IMR-90 (cell line): Measurements from ENCODE around the gene CLTCL1.

Experiments used
- CTCF ChIP-seq: conservative IDR thresholded peaks from 2 replicates; pipeline ENCODE4 v1.5.1; 2012; ENCODE audit warnings: mild to moderate bottlenecking, low read depth, low read length, improper control_type of control experiment
- FOS ChIP-seq: fragments of 150-350 bp; IDR thresholded peaks from 2 replicates; pipeline ENCODE4 v1.6.1; 2016; ENCODE audit warnings: low read depth, low read length
- MXI1 ChIP-seq: IDR thresholded peaks from 2 replicates; pipeline ENCODE4 v1.6.1; 2012; ENCODE audit warnings: low read depth, mild to moderate bottlenecking, low read length, moderate library complexity, borderline replicate concordance
- POLR2A ChIP-seq: IDR thresholded peaks from 2 replicates; pipeline ENCODE4 v1.6.1; 2012; ENCODE audit warnings: mild to moderate bottlenecking, low read depth, low read length
- SMC3 ChIP-seq: fragments of 150-350 bp; IDR thresholded peaks from 2 replicates; pipeline ENCODE4 v1.6.1; 2016; ENCODE audit warnings: low read depth, mild to moderate bottlenecking, antibody characterized with exemption, low read length, moderate library complexity
- USF2 ChIP-seq: fragments of 150-350 bp; IDR thresholded peaks from 2 replicates; pipeline ENCODE4 v1.6.1; 2017; ENCODE audit warnings: mild to moderate bottlenecking, antibody characterized with exemption, low read length, low read depth

DNA sequence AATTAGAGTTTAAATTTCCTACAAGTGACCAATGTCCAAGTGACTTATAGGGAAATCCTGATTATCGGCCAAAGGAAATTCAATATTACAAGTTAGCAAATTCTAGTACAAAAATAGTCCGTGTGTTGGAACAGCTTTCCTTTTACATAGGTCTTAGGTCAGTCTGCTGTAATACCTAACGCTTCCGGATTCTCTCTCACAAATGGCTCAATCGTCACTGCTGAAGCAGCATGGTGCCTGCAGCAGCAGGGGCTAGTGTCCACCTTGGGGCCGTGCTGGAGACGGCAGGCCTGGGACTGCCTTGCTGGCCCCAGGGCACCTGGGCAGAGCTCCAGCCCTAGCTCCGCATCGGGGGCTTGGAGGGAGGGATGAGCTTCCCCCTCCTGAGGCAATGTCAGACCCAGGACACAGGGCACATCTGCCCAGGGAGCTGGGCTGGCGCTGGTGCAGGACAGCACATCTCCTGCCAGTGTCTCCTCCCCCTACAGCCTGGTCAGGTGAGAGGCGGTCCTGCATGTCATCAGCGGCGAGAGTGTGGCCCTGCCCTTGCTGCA, 39.4 kb upstream of the CLTCL1 start:
- no peak for TF ChIP-seq POLR2A
- no peak for TF ChIP-seq CTCF
- TF ChIP-seq SMC3, result no peak
- TF ChIP-seq MXI1, result no peak
- no peak for TF ChIP-seq FOS
- TF ChIP-seq USF2, result no peak
